Measurements from ENCODE around the gene ACIN1.

The ACIN1 gene

GRCh38 chr14:23104070-23104590 lies 9.2 kb upstream of the ACIN1 start:
- DNase-seq: no peak

- no peak for DNase-seq
These were observed 8.6 kb upstream of the ACIN1 start for GRCh38 chr14:23103581-23103980.

- no peak for DNase-seq
These were observed 7.9 kb upstream of the ACIN1 start for GRCh38 chr14:23102801-23103200.

GRCh38 chr14:23101986-23102625 lies 7.2 kb upstream of the ACIN1 start:
- DNase-seq: no peak

- no peak for DNase-seq
These were observed 6.5 kb upstream of the ACIN1 start for GRCh38 chr14:23101213-23101970.

GRCh38 chr14:23099212-23099861 lies 4.4 kb upstream of the ACIN1 start:
- DNase-seq: no peak

- no peak for DNase-seq
These were observed 2.9 kb upstream of the ACIN1 start for GRCh38 chr14:23097786-23098185.

GRCh38 chr14:23095196-23096108 lies 516 bp upstream of the ACIN1 start, which contains the start of gene C14orf119:
TSS of gene C14orf119 (plus strand) at chr14:23095505. CDS start at chr14:23097659, 2,154 bp downstream.
- DNase-seq: no peak

GRCh38 chr14:23093991-23094665 lies 808 bp downstream of the ACIN1 start:
- no peak for DNase-seq

GRCh38 chr14:23093526-23093925 lies 1.4 kb downstream of the ACIN1 start:
- DNase-seq: no peak

- no peak for DNase-seq
These were observed 1.8 kb downstream of the ACIN1 start for GRCh38 chr14:23093104-23093503.

GRCh38 chr14:23091294-23092225 lies 3.4 kb downstream of the ACIN1 start:
- no peak for DNase-seq

- no peak for DNase-seq
These were observed 4.7 kb downstream of the ACIN1 start for GRCh38 chr14:23090254-23090636.

- DNase-seq: no peak
These were observed 5.3 kb downstream of the ACIN1 start for GRCh38 chr14:23089498-23090253.

- DNase-seq: no peak
These were observed 8.4 kb downstream of the ACIN1 start for GRCh38 chr14:23086565-23086964.

- DNase-seq: no peak
These were observed 9.5 kb downstream of the ACIN1 start for GRCh38 chr14:23085458-23085857.

- DNase-seq: no peak
These were observed 14.5 kb downstream of the ACIN1 start for GRCh38 chr14:23080474-23080873.

- no peak for DNase-seq
These were observed 15.2 kb downstream of the ACIN1 start for GRCh38 chr14:23079716-23080115.

GRCh38 chr14:23078692-23079116 lies 16.2 kb downstream of the ACIN1 start:
- no peak for DNase-seq

GRCh38 chr14:23077962-23078361 lies 17.0 kb downstream of the ACIN1 start:
- DNase-seq: no peak

All from midbrain (tissue), 1 donor.